GM13977 (cell line): Measurements from ENCODE around the gene MAML3.

ENCODE experiments used
- DNase-seq: peaks from one replicate; pipeline ENCODE4 v3.0.0; 2012; ENCODE audit warnings: low spot score
- CTCF ChIP-seq: IDR thresholded peaks from 2 replicates; pipeline ENCODE4 v1.5.1; 2012; ENCODE audit warnings: mild to moderate bottlenecking, control low read depth; ENCODE audit not compliant: insufficient read depth; ENCODE audit errors: extremely low read depth, missing control alignments
- in situ Hi-C: fragments of 300-500 bp; cut with MboI; formaldehyde crosslinking; loops from one replicate; pipeline ENCODE4 v1.12.0; 2022; ENCODE audit warnings: low sequenced_read_pairs, low pct_unique_long_range_greater_than_20kb, mixed read lengths, inconsistent platforms; ENCODE audit not compliant: unreplicated experiment

MAML3 gene

GRCh38 chr4:139802931-139803330 is 351.1 kb downstream of the MAML3 start:
- TF ChIP-seq CTCF, result no peak
- in situ Hi-C loops, result no loop called here
- no peak for DNase-seq

- TF ChIP-seq CTCF, result no peak
- in situ Hi-C loops, result no loop called here
- DNase-seq, result no peak
Observed at GRCh38 chr4:139802488-139802887, 351.5 kb downstream of the MAML3 start.

GRCh38 chr4:139801895-139802294 is 352.1 kb downstream of the MAML3 start:
- DNase-seq, result no peak
- TF ChIP-seq CTCF, result no peak
- in situ Hi-C loops, result no loop called here

GRCh38 chr4:139800082-139800481 is 353.9 kb downstream of the MAML3 start:
- no peak for DNase-seq
- in situ Hi-C loops, result no loop called here
- no peak for TF ChIP-seq CTCF

GRCh38 chr4:139799615-139800014 is 354.4 kb downstream of the MAML3 start:
- TF ChIP-seq CTCF, result no peak
- in situ Hi-C loops, result no loop called here
- no peak for DNase-seq

- no peak for DNase-seq
- in situ Hi-C loops, result no loop called here
- TF ChIP-seq CTCF, result no peak
Observed at GRCh38 chr4:139798456-139798855, 355.5 kb downstream of the MAML3 start.

GRCh38 chr4:139797287-139797686 is 356.7 kb downstream of the MAML3 start:
- TF ChIP-seq CTCF, result no peak
- DNase-seq, result no peak
- in situ Hi-C loops, result no loop called here
